Aorta (tissue), 5 donors: ENCODE measurements around the gene CFAP46. TPM values are rescaled to one million over a fixed set of nuclear protein-coding genes. Genes with fewer than 3 reads are reported as not detected.
A peak's percentile ranks its signal among the peaks of the same experiment; 100 is the strongest.
"Not testable (repeated sequence)": the region's sequence is repeated elsewhere in the genome, so short reads cannot be mapped to it uniquely, and the experiment has no call there.

Source experiments
- ATAC-seq: fragments of 200-7000 bp; cut with Tn5 transposase; one replicate; pipeline ENCODE4 v1.9.1; 2022; ENCODE audit warnings: moderate library complexity; ENCODE audit not compliant: low FRiP score
- DNase-seq, 2 donors: peaks; one replicate each; pipeline ENCODE4 v3.0.0-alpha.2; 2020
- H3K27ac ChIP-seq, 2 donors: one replicate each; pipeline ENCODE4 v1.5.1; 2013; ENCODE audit warnings: low read length in 2 of 2, mild to moderate bottlenecking in 2 of 2, moderate library complexity in 2 of 2, control low read depth in 1 of 2, inconsistent platforms in 1 of 2, low read depth in 1 of 2
- H3K27me3 ChIP-seq, 2 donors: one replicate each; pipeline ENCODE4 v1.6.1; 2013; ENCODE audit warnings: control low read depth in 1 of 2, low read length in 1 of 2, mild to moderate bottlenecking in 1 of 2, moderate library complexity in 1 of 2; ENCODE audit not compliant: insufficient read depth in 2 of 2, control insufficient read depth in 1 of 2
- H3K36me3 ChIP-seq, 2 donors: one replicate each; pipeline ENCODE4 v1.6.1; 2013; ENCODE audit warnings: control low read depth in 1 of 2, low read length in 1 of 2, mild to moderate bottlenecking in 1 of 2; ENCODE audit not compliant: insufficient read depth in 2 of 2, control insufficient read depth in 1 of 2
- H3K4me1 ChIP-seq, 2 donors: one replicate each; pipeline ENCODE4 v1.6.1; 2013; ENCODE audit warnings: low read length in 2 of 2, control low read depth in 1 of 2, mild to moderate bottlenecking in 1 of 2, moderate library complexity in 1 of 2; ENCODE audit not compliant: insufficient read depth in 2 of 2, control insufficient read depth in 1 of 2
- H3K4me3 ChIP-seq, 2 donors: one replicate each; pipeline ENCODE4 v1.5.1; 2013; ENCODE audit warnings: low read length in 2 of 2, control low read depth in 1 of 2, mild to moderate bottlenecking in 1 of 2
- H3K9me3 ChIP-seq: one replicate; pipeline ENCODE4 v1.6.1; 2013; ENCODE audit warnings: mild to moderate bottlenecking, low read length; ENCODE audit not compliant: control insufficient read depth
- WGBS, 2 donors: extraction: QIAGEN DNeasy Blood & Tissue Kit; methylation state at CpG; one replicate each; pipeline ENCODE4 v1.1.7; 2013; 5-methylcytosine and 5-hydroxymethylcytosine counted together
- intact Hi-C, 2 donors: fragments of 100-400 bp; cut with DNase I; formaldehyde crosslinking; loops; one replicate each; pipeline versions ENCODE4 v1.14.2 to v1.15.0; 2022
- polyA plus RNA-seq, 2 donors: library from polyadenylated mRNA; stranded (reverse); fragments of 200-250 nt; gene quantifications; one replicate each; pipeline ENCODE4 v1.2.3, GENCODE V29; 2013
- total RNA-seq, 2 donors: library from RNA; stranded (reverse); fragmentation: NEBNext Ultra II Directional; extraction: Animal tissue kit (Norgen Biotek cat#: 25700); gene quantifications; one replicate each; pipeline ENCODE4 v1.2.1, GENCODE V29; 2021
- donor health status: healthy with polysubstance abuse.
- donor health status: Bipolar disorder and iron deficiency.
- donor health status: DM: no; HTN: no; CAD: no.
- donor health status: DM: no; HTN: no; CAD: no.
- donor health status: DM: yes; HTN: yes; CAD: no.

CFAP46 gene
- total and polyA plus RNA-seq, 4 donors, result 0.42 TPM; not detected in 3

DNA sequence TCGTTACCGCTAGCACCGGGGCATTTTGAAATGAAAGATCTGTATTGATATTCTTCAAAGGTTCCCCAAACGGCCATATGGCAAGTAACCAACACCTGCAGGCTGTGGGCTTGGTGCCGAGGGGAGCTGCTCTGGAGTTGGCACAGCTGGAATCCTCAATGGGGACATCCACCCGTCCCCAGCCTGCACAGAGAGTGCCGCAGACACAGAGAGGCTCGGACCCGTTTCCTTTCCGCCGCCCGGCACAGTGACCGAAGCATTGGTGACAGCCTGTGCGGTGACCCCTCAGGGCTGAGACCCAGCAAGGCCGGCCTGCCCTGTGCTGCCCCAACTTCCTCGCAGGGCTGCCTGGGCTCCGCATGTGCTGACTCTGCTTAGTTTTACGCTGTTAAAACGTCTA is 4.5 kb downstream of the CFAP46 start:
- Histone ChIP-seq H3K4me1 (no peaks in the 10 kb centered on the region), H3K9me3 (no peaks in the 10 kb centered on the region), H3K27ac (no peak overlapping the region), H3K27me3 (no peaks in the 10 kb centered on the region), H3K4me3 (no peak overlapping the region), H3K36me3 (no peaks in the 10 kb centered on the region)
- intact Hi-C loops, result no loop called here
- no peak for ATAC-seq
- peak in 1 of 2 donors; percentile 64 for DNase-seq
- 87 to 89% methylated on average over 19 of the region's 19 CpGs for WGBS, 2 donors

DNA sequence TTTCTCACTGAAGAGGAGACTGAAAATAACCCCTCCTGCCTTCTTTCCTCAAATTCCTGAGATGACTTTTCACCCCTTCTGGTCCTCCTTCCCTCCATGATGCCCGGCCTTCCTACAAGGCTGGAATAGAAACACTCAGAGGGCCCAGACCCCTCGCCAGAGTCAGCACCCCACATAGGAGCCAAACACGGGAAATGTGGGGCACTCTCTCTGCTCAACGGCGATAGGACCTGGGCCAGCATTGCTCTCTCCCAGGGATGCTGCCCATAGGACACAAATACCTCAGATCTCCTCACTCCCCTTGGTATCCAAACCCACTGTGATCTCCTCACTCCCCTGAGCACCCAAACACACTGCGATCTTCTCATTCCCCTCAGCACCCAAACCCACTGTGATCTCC is 7.4 kb downstream of the CFAP46 start:
- no peak overlapping the region for H3K4me3 ChIP-seq
- no peak for ATAC-seq
- intact Hi-C loops, result no loop called here
- no peaks in the 10 kb centered on the region for H3K27me3 ChIP-seq
- WGBS, 2 donors, result 80 to 81% methylated on average over 6 of the region's 6 CpGs
- no peaks in the 10 kb centered on the region for H3K36me3 ChIP-seq
- no peaks in the 10 kb centered on the region for H3K9me3 ChIP-seq
- H3K27ac ChIP-seq, result no peak overlapping the region
- no peaks in the 10 kb centered on the region for H3K4me1 ChIP-seq
- DNase-seq, result no peak

DNA sequence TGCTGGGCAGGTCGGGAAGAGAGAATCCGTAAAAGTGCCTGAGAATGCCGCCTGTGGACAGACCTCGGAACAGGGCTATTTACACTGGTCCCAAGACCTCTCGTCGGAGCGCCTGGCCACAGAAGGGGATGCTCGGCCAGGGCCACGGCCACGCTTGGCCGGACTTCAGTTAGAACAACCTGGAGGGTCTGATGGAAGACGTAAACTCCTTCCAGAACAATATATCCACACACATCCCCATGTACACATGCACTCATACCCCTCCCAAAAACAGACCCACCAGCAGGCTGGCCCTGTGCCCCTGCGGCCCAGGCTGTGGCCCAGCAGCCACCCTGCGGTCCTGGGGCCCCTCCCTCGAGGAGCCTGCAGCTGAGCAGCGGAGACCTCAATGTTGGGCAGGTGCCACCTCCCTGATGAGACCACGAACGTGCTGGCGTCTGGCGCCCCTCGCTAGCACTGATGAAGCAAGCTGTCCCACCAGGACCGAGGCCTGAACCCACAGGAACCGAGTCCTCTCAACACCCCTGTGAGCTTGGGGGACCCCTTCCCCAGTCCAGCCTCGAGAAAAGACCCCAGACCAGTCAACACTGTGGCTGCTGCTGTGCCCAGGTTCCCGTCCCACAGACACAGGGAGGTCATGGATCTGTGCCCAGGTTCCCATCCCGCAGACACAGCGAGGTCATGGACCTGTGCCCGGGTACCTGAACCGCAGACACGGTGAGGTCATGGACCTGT is 8.9 kb downstream of the CFAP46 start:
- WGBS, 2 donors, result 91 to 92% methylated on average over 30 of the region's 30 CpGs
- Histone ChIP-seq H3K4me3 (no peak overlapping the region), H3K27me3 (no peaks in the 10 kb centered on the region), H3K9me3 (no peaks in the 10 kb centered on the region), H3K36me3 (no peaks in the 10 kb centered on the region), H3K4me1 (no peaks in the 10 kb centered on the region), H3K27ac (no peak overlapping the region)
- DNase-seq, result peak in 1 of 2 donors; percentile 67
- intact Hi-C loops, result no loop called here
- no peak for ATAC-seq

DNA sequence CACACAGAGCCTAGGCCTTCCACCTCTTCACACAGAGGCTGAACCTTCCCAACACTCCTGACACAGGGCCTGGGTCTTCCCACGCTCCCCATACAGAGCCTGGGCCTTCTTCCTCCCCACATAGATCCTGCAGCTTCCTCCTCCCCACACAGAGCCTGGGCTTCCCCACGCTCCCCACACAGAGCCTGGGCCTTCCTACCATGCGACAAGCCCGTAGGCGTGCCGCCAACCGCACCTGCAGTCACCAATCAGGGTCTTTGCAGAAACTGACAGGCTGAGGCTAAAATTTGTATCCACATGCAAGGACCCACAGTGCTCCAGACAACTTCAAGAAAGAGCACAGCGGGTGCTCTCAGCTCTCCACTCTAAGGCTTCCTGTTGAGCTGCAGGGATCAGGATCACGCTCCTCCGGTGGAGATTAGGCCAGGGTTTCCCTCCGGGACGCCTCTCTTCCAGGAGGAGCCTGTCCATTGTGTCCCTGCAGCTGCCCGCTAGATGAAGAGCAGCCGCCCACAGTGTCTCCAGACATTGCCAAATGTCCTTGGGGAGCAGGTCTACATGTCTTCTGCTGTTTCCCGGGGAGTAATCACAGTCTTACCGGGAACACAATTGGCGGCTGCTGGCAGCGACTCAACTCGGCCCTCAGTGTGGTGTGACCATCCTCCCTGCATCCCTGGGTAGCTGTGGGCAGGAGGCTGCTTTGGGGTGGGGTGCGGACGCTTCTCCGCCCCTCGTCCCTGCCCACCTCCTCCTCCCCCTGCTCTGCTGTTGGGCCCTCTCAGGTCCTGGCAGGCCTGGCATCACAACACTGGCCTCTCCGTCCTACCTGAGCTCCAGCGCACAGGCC is 9.7 kb downstream of the CFAP46 start:
- ATAC-seq, result peak; percentile 15

DNA sequence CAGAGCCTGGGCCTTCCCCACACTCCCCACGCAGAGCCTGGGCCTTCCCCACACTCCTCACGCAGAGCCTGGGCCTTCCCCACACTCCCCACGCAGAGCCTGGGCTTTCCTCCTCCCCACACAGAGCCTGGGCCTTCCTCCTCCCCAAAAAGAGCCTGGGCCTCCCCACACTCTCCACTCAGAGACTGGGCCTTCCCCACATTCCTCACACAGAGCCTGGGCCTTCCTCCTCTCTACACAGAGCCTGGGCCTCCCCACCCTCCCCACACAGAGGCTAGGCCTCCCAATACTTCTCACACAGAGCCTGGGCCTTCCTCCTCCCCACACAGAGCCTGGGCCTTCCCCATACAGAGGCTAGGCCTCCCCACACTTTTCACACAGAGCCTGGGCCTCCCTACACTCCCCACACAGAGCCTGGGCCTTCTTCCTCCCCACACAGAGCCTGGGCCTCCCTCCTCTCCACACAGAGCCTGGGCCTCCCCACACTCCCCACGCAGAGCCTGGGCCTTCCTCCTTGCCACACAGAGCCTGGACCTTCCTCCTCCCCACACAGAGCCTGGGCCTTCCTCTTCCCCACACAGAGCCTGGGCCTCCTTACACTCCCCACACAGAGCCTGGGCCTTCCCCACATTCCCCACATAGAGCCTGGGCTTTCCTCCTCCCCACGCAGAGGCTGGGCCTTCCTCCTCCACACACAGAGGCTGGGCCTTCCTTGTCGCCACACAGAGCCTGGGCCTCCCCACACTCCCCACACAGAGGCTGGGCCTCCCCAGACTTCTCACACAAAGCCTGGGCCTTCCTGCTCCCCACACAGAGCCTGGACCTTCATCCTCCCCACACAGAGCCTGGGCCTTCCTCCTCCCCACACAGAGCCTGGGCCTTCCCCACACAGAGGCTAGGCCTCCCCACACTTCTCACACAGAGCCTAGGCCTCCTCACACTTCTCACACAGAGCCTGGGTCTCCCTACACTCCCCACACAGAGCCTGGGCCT is 10.8 kb downstream of the CFAP46 start:
- H3K4me1 ChIP-seq, H3K27me3 ChIP-seq, H3K9me3 ChIP-seq, ATAC-seq, H3K4me3 ChIP-seq, intact Hi-C loops, H3K27ac ChIP-seq, DNase-seq, H3K36me3 ChIP-seq: not testable (repeated sequence)
- 86 to 89% methylated on average over 6 of the region's 6 CpGs for whole genome bisulfite sequencing, 2 donors

More for the DNA sequence above, 9.7 kb downstream of the CFAP46 start:
- no peaks in the 10 kb centered on the region for H3K9me3 ChIP-seq
- WGBS, 2 donors, result 92 to 93% methylated on average over 25 of the region's 25 CpGs
- no peaks in the 10 kb centered on the region for H3K27me3 ChIP-seq
- DNase-seq, result peak in 1 of 2 donors; percentile 72
- no peaks in the 10 kb centered on the region for H3K36me3 ChIP-seq
- no peaks in the 10 kb centered on the region for H3K4me1 ChIP-seq
- H3K4me3 ChIP-seq, result no peak overlapping the region
- intact Hi-C loops, result no loop called here
- no peak overlapping the region for H3K27ac ChIP-seq

DNA sequence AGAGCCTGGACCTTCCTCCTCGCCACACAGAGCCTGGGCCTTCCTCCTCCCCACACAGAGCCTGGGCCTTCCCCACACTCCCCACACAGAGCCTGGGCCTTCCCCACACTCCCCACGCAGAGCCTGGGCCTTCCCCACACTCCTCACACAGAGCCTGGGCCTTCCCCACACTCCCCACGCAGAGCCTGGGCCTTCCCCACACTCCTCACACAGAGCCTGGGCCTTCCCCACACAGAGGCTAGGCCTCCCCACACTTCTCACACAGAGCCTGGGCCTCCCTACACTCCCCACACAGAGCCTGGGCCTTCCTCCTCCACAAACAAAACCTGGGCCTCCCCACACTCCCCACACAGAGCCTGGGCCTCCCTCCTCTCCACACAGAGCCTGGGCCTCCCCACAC is 11.7 kb downstream of the CFAP46 start:
- WGBS, 2 donors, result 75 to 88% methylated on average over 1 to 2 of the region's 3 CpGs
- H3K4me3 ChIP-seq, ATAC-seq, H3K36me3 ChIP-seq, H3K27ac ChIP-seq, intact Hi-C loops, H3K4me1 ChIP-seq, H3K27me3 ChIP-seq, DNase-seq, H3K9me3 ChIP-seq: not testable (repeated sequence)

DNA sequence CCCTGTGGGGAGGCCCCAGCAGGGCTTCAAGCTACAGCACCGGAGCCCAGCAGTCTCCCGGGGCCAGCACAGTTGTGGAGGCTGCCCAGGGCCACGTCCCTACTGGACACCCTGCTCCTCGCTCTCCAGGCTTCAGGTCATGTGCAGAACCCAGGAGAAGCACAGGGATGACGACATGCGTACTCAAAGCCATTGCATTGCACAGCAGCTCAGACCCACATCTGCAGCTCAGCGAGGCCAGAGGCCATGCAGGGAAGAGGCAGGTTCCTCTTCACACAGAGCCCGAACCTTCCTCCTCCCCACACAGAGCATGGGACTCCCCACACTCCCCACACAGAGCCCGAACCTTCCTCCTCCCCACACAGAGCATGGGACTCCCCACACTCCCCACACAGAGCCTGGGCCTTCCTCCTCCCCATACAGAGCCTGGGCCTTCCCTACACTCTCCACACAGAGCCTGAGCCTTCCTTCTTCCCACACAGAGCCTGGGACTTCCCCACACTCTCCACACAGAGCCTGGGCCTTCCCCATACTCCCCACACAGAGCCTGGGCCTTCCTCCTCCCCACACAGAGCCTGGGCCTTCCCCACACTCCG is 12.3 kb downstream of the CFAP46 start:
- Histone ChIP-seq H3K4me3 (no peak overlapping the region), H3K27me3 (no peaks in the 10 kb centered on the region), H3K36me3 (no peaks in the 10 kb centered on the region), H3K27ac (no peak overlapping the region), H3K9me3 (no peaks in the 10 kb centered on the region), H3K4me1 (no peaks in the 10 kb centered on the region)
- 89% methylated on average over 10 of the region's 10 CpGs for WGBS, 2 donors
- intact Hi-C loops, result no loop called here
- peak in 1 of 2 donors; percentile 59 for DNase-seq
- no peak for ATAC-seq

DNA sequence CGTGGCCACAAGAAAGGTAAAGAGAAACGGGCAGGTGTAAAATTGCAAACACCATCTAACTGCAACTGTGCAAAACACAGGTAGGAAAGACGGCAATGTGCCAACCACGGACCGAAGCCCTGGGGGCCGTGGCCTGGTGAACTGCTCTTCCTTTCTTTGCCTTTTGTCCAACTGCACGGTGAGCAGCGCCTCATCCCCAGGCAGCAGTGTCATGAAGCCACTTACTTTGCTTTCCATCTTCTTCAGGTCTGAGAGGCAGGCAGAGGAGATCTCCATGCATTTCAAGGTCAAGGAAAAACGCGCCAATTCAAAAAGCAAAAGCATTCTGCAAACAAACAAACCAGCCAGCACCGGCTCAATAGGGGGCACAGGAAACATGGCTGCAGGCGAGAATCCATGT is 12.9 kb downstream of the CFAP46 start:
- Histone ChIP-seq H3K27ac (no peak overlapping the region), H3K4me1 (no peaks in the 10 kb centered on the region), H3K27me3 (no peaks in the 10 kb centered on the region), H3K36me3 (no peaks in the 10 kb centered on the region), H3K4me3 (no peak overlapping the region), H3K9me3 (no peaks in the 10 kb centered on the region)
- ATAC-seq, result no peak
- intact Hi-C loops, result no loop called here
- WGBS, 2 donors, result 90 to 93% methylated on average over 12 of the region's 12 CpGs
- DNase-seq, result peak in 1 of 2 donors; percentile 36
